ENCODE measurements around the gene ZMYND10.
"Not testable (repeated sequence)": the region's sequence is repeated elsewhere in the genome, so short reads cannot be mapped to it uniquely, and the experiment has no call there.

Gene ZMYND10

GRCh38 chr3:50324351-50325112, 21.0 kb downstream of the ZMYND10 start:
- no peak for DNase-seq

GRCh38 chr3:50323614-50324199, 21.8 kb downstream of the ZMYND10 start:
- no peak for DNase-seq

- DNase-seq, result no peak
Measured at GRCh38 chr3:50323092-50323600, 22.4 kb downstream of the ZMYND10 start.

GRCh38 chr3:50322386-50323091, 23.0 kb downstream of the ZMYND10 start, which contains the start of gene HYAL2:
Gene HYAL2, minus strand, starts transcription at chr3:50322745. Its CDS starts 2,256 bp downstream, at chr3:50320489.
- no peak for DNase-seq

- DNase-seq, result no peak
Measured at GRCh38 chr3:50322115-50322385, 23.5 kb downstream of the ZMYND10 start.

GRCh38 chr3:50321336-50322114, 24.0 kb downstream of the ZMYND10 start:
- no peak for DNase-seq

- no peak for DNase-seq
Measured at GRCh38 chr3:50320853-50321335, 24.6 kb downstream of the ZMYND10 start.

GRCh38 chr3:50319894-50320625, 25.5 kb downstream of the ZMYND10 start:
- DNase-seq, result no peak

- DNase-seq, result no peak
Measured at GRCh38 chr3:50319181-50319893, 26.2 kb downstream of the ZMYND10 start.

- DNase-seq, result no peak
Measured at GRCh38 chr3:50318615-50319014, 26.9 kb downstream of the ZMYND10 start.

- no peak for DNase-seq
Measured at GRCh38 chr3:50318163-50318562, 27.4 kb downstream of the ZMYND10 start.

GRCh38 chr3:50317300-50317699, 28.2 kb downstream of the ZMYND10 start:
- DNase-seq, result no peak

- DNase-seq, result no peak
Measured at GRCh38 chr3:50316657-50317242, 28.8 kb downstream of the ZMYND10 start.

GRCh38 chr3:50314816-50315215, 30.7 kb downstream of the ZMYND10 start:
- DNase-seq, result no peak

- DNase-seq, result no peak
Measured at GRCh38 chr3:50314342-50314741, 31.2 kb downstream of the ZMYND10 start.

- not testable (repeated sequence) for DNase-seq
Measured at GRCh38 chr3:50312041-50312440, 33.5 kb downstream of the ZMYND10 start.

- DNase-seq, result no peak
Measured at GRCh38 chr3:50304601-50305000, 40.9 kb downstream of the ZMYND10 start.

GRCh38 chr3:50303013-50303815, 42.3 kb downstream of the ZMYND10 start, which contains the start of gene HYAL1:
Gene HYAL1, minus strand, starts transcription at chr3:50303574. Its CDS starts 618 bp downstream, at chr3:50302956.
- DNase-seq, result no peak

- no peak for DNase-seq
Measured at GRCh38 chr3:50302095-50303012, 43.2 kb downstream of the ZMYND10 start.
